GM13976 (cell line): Measurements from ENCODE around the gene TRIM34.
"Not testable (repeated sequence)": the region's sequence is repeated elsewhere in the genome, so short reads cannot be mapped to it uniquely, and the experiment has no call there.

Source experiments
- DNase-seq: peaks from one replicate; pipeline ENCODE4 v3.0.0; 2012; ENCODE audit warnings: low spot score
- in situ Hi-C: fragments of 300-500 bp; cut with MboI; formaldehyde crosslinking; loops from one replicate; pipeline ENCODE4 v1.12.0; 2022; ENCODE audit warnings: low sequenced_read_pairs, mixed read lengths, inconsistent platforms; ENCODE audit not compliant: unreplicated experiment
- TF ChIP-seq, protein P1 (sequence below): IDR thresholded peaks from 2 replicates; pipeline ENCODE4 v1.5.1; 2012; ENCODE audit warnings: borderline replicate concordance, mild to moderate bottlenecking; ENCODE audit not compliant: insufficient read depth; ENCODE audit errors: extremely low read depth, missing control alignments, control extremely low read depth

TRIM34 gene, protein sequence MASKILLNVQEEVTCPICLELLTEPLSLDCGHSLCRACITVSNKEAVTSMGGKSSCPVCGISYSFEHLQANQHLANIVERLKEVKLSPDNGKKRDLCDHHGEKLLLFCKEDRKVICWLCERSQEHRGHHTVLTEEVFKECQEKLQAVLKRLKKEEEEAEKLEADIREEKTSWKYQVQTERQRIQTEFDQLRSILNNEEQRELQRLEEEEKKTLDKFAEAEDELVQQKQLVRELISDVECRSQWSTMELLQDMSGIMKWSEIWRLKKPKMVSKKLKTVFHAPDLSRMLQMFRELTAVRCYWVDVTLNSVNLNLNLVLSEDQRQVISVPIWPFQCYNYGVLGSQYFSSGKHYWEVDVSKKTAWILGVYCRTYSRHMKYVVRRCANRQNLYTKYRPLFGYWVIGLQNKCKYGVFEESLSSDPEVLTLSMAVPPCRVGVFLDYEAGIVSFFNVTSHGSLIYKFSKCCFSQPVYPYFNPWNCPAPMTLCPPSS

GRCh38 chr11:5624489-5625279, at the start of gene TRIM34:
Gene TRIM34 (plus strand): TSS chr11:5625001. CDS start chr11:5632332, 7,331 bp downstream.
- TF ChIP-seq, protein P1, sequence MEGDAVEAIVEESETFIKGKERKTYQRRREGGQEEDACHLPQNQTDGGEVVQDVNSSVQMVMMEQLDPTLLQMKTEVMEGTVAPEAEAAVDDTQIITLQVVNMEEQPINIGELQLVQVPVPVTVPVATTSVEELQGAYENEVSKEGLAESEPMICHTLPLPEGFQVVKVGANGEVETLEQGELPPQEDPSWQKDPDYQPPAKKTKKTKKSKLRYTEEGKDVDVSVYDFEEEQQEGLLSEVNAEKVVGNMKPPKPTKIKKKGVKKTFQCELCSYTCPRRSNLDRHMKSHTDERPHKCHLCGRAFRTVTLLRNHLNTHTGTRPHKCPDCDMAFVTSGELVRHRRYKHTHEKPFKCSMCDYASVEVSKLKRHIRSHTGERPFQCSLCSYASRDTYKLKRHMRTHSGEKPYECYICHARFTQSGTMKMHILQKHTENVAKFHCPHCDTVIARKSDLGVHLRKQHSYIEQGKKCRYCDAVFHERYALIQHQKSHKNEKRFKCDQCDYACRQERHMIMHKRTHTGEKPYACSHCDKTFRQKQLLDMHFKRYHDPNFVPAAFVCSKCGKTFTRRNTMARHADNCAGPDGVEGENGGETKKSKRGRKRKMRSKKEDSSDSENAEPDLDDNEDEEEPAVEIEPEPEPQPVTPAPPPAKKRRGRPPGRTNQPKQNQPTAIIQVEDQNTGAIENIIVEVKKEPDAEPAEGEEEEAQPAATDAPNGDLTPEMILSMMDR: no peak
- DNase-seq: peak; percentile 88
- in situ Hi-C loops: no loop called here

- TF ChIP-seq, protein P1: no peak
- no peak for DNase-seq
- in situ Hi-C loops: no loop called here
Observed at GRCh38 chr11:5575152-5575551, 49.6 kb upstream of the TRIM34 start.

GRCh38 chr11:5577101-5577500, 47.7 kb upstream of the TRIM34 start:
- DNase-seq: no peak
- TF ChIP-seq, protein P1: no peak
- in situ Hi-C loops: no loop called here

DNA sequence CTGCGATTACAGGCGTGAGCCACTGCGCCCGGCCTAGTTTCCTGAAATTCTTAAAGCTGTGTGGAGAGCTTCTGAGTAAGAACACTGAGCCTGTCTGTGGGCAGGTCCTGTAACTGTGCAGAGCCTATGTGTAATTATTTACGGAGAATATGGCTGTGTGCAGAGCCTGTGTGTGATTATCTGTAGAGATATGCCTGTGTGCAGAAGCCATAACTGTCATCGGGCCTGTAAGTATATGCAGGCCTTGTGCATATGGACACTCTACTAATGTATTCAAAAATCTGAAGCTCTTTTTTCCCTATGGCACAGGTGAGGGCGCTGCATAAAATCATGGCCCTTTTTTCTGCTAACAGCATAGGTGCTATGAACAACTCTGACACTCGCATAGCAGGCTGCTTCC, 44.2 kb upstream of the TRIM34 start, which contains the start of gene OR52B6:
OR52B6 (plus strand) TSS at position 301 of the 400 bp plus-strand sequence; CDS start at position 301, 0 bp downstream.
- DNase-seq: no peak
- in situ Hi-C loops: no loop called here
- TF ChIP-seq, protein P1: no peak

- DNase-seq: no peak
- in situ Hi-C loops: no loop called here
- TF ChIP-seq, protein P1: no peak
Observed at GRCh38 chr11:5581014-5581413, 43.8 kb upstream of the TRIM34 start.

GRCh38 chr11:5584458-5584857, 40.3 kb upstream of the TRIM34 start:
- in situ Hi-C loops: not testable (repeated sequence)

DNA sequence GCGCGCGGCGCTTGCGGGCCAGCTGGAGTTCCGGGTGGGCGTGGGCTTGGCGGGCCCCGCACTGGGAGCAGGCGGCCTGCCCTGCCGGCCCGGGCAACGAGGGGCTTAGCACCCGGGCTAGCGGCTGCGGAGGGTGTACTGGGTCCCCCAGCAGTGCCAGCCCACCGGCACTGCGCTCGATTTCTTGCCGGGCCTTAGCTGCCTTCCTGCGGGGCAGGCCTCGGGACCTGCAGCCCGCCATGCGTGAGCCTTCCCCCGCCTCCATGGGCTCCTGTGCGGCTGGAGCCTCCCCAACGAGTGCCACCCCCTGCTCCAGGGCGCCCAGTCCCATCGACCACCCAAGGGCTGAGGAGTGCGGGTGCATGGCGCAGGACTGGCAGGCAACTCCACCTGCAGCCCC, 34.9 kb upstream of the TRIM34 start:
- in situ Hi-C loops, DNase-seq: not testable (repeated sequence)

More at GRCh38 chr11:5584458-5584857, 40.3 kb upstream of the TRIM34 start:
- DNase-seq: not testable (repeated sequence)
